ENCODE measurements around the gene ST14. TPM values are rescaled to one million over a fixed set of nuclear protein-coding genes. Genes with fewer than 3 reads are reported as not detected.

ST14 gene
- polyA plus RNA-seq, 1 experiment = not detected

- CTCF ChIA-PET = interaction anchor here (0.9 to 1.6 kb wide), 2 partner anchors 8 to 657 kb away, joined by 4 to 5 read pairs; no protein-coding TSS in a partner anchor
- POLR2A ChIA-PET = no interaction called here
- peaks cover 6% of the 10 kb centered on the region for H3K27me3 ChIP-seq (ENCODE audit: control insufficient read depth, insufficient read depth, low read length)
- TF ChIP-seq, protein P1, sequence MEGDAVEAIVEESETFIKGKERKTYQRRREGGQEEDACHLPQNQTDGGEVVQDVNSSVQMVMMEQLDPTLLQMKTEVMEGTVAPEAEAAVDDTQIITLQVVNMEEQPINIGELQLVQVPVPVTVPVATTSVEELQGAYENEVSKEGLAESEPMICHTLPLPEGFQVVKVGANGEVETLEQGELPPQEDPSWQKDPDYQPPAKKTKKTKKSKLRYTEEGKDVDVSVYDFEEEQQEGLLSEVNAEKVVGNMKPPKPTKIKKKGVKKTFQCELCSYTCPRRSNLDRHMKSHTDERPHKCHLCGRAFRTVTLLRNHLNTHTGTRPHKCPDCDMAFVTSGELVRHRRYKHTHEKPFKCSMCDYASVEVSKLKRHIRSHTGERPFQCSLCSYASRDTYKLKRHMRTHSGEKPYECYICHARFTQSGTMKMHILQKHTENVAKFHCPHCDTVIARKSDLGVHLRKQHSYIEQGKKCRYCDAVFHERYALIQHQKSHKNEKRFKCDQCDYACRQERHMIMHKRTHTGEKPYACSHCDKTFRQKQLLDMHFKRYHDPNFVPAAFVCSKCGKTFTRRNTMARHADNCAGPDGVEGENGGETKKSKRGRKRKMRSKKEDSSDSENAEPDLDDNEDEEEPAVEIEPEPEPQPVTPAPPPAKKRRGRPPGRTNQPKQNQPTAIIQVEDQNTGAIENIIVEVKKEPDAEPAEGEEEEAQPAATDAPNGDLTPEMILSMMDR (IDR thresholded peaks at IDR 0.05; ENCODE audit: insufficient read depth, low read depth, low read length) = no peak
- H3K4me3 ChIP-seq (ENCODE audit: low read depth, low read length) = no peak overlapping the region
- DNase-seq (ENCODE audit: low read depth) = no peak
- H3K36me3 ChIP-seq (ENCODE audit: control insufficient read depth, insufficient read depth, low read length) = no peaks in the 10 kb centered on the region
These were observed 45.1 kb downstream of the ST14 start for GRCh38 chr11:130204703-130205095.

DNA sequence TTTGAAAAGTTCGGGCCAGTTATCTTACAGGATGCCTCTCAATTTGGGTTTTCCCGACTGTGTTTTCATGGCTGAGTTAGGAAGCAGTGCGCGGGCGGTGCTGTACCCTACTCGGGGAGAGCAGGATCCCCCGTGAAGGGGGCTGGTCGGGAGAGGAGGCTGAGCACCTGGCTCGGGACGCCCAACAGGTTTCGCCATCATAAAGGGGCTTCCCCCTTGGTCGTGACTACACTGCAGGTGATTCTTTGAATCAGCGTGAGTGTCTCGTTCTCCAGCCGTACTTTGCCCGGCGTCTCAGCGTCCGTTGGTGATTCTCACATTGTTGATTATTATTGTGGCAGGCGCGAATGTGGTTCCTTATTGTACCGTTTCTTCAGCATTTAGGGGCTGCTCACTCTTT lies 46.6 kb downstream of the ST14 start:
- H3K36me3 ChIP-seq (ENCODE audit: control insufficient read depth, insufficient read depth, low read length) = no peaks in the 10 kb centered on the region
- TF ChIP-seq, protein P1 (IDR thresholded peaks at IDR 0.05; ENCODE audit: insufficient read depth, low read depth, low read length) = no peak
- ChIA-PET CTCF (no interaction called here), POLR2A (no interaction called here)
- no peak overlapping the region for H3K4me3 ChIP-seq (ENCODE audit: low read depth, low read length)
- DNase-seq (ENCODE audit: low read depth) = no peak
- peaks cover 8% of the 10 kb centered on the region for H3K27me3 ChIP-seq (ENCODE audit: control insufficient read depth, insufficient read depth, low read length)

DNA sequence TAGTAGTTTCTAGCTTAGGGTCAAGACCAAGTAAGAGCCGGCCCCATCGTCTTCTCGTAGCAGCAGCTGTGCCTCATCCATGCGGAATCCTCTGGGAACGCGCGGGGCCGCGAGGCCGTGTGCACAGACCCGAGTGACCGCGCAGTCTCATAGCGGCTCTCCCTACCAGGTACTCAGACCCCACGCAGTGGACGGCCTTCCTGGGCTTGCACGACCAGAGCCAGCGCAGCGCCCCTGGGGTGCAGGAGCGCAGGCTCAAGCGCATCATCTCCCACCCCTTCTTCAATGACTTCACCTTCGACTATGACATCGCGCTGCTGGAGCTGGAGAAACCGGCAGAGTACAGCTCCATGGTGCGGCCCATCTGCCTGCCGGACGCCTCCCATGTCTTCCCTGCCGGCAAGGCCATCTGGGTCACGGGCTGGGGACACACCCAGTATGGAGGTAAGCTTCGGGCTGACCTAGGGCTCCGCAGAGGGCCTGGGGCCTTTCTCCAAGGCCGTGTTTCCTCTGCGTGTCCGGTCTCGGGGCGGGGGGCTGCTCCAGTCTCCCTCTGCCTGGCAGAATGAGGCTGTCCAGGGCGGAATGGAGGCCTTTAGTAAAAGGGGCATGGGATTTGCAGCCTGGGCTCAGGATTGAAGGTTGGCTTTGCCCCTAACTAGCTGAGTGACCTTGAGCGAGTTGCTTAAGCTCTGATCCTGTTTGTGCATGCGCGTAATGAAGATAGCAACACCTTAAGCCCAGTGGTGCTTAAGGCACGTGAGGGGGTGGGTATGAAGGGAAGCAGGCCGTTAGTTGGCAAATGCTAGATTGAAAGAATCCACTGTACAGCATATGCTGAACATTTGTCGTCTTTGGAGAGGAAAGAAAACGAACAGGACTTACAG lies 48.9 kb downstream of the ST14 start:
- Histone ChIP-seq H3K36me3 (ENCODE audit: control insufficient read depth, insufficient read depth, low read length) (no peaks in the 10 kb centered on the region), H3K27me3 (ENCODE audit: control insufficient read depth, insufficient read depth, low read length) (peaks cover 11% of the 10 kb centered on the region), H3K4me3 (ENCODE audit: low read depth, low read length) (no peak overlapping the region)
- DNase-seq (ENCODE audit: low read depth) = no peak
- ChIA-PET CTCF (no interaction called here), POLR2A (no interaction called here)
- TF ChIP-seq, protein P1 (IDR thresholded peaks at IDR 0.05; ENCODE audit: insufficient read depth, low read depth, low read length) = no peak

DNA sequence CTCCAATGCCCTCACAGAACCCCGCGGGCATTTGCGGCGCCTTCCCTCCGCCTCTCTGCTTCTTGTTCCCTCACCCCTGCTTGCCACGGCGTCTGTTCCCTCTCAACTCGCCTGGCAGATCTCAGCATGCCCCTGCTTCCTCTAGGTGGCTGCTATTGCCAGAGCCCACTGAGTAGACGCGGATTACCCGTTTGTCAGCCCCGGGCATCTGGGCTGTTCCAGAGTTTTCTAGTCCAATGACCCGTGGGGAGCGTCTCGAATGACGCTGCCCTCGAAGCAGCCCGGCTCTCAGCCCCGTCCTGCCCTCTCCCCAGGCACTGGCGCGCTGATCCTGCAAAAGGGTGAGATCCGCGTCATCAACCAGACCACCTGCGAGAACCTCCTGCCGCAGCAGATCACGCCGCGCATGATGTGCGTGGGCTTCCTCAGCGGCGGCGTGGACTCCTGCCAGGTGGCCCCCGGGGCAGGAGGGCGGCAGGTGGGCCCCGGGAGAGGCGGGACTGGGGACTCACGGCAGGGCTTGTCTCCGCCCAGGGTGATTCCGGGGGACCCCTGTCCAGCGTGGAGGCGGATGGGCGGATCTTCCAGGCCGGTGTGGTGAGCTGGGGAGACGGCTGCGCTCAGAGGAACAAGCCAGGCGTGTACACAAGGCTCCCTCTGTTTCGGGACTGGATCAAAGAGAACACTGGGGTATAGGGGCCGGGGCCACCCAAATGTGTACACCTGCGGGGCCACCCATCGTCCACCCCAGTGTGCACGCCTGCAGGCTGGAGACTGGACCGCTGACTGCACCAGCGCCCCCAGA lies 49.7 kb downstream of the ST14 start:
- no peak for DNase-seq (ENCODE audit: low read depth)
- H3K27me3 ChIP-seq (ENCODE audit: control insufficient read depth, insufficient read depth, low read length) = peaks cover 11% of the 10 kb centered on the region
- TF ChIP-seq, protein P1 (IDR thresholded peaks at IDR 0.05; ENCODE audit: insufficient read depth, low read depth, low read length) = no peak
- CTCF ChIA-PET = interaction anchor here (1.9 kb wide), 1 partner anchor 222 kb away, joined by 7 read pairs; no protein-coding TSS in a partner anchor
- no peak overlapping the region for H3K4me3 ChIP-seq (ENCODE audit: low read depth, low read length)
- H3K36me3 ChIP-seq (ENCODE audit: control insufficient read depth, insufficient read depth, low read length) = no peaks in the 10 kb centered on the region
- POLR2A ChIA-PET = no interaction called here

All from BJ (cell line).